ENCODE measurements around the gene DTNA. TPM values are rescaled to one million over a fixed set of nuclear protein-coding genes. Genes with fewer than 3 reads are reported as not detected.

Gene DTNA
- total RNA-seq, 6 experiments from 2014 or later, result 0.58 to 1.2 (median 0.98) TPM

DNA sequence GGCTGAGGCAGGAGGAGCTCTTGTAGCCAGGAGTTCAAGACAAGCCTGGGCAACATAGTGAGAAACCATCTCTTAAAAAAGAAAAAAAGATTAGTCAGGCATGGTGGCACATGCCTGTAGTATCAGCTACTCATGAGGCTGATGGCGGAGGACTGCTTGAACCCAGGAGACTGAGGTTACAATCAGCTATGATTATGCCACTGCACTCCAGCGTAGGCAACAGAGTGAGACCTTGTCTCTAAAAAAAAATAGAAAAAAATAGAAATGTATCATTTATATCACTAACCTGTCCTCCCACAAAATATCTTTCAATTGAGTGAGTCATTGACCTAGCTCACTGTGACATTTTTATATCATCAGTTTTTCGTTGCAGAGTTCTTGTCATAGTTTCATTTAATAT is 152.5 kb downstream of the DTNA start:
- Mint-ChIP-seq H3K27me3 (ENCODE audit: insufficient read depth) (peaks cover 4% of the 10 kb centered on the region), H3K9me3 (no peaks in the 10 kb centered on the region; the same call in 1 of the 2 replicates), H3K27ac (no peak overlapping the region), H3K4me3 (no peak overlapping the region), H3K36me3 (ENCODE audit: low read depth) (no peaks in the 10 kb centered on the region), H3K4me1 (ENCODE audit: low read depth) (peaks cover 5% of the 10 kb centered on the region; the same call in 1 of the 2 replicates)
- no peak for DNase-seq
- TF ChIP-seq, protein P1, sequence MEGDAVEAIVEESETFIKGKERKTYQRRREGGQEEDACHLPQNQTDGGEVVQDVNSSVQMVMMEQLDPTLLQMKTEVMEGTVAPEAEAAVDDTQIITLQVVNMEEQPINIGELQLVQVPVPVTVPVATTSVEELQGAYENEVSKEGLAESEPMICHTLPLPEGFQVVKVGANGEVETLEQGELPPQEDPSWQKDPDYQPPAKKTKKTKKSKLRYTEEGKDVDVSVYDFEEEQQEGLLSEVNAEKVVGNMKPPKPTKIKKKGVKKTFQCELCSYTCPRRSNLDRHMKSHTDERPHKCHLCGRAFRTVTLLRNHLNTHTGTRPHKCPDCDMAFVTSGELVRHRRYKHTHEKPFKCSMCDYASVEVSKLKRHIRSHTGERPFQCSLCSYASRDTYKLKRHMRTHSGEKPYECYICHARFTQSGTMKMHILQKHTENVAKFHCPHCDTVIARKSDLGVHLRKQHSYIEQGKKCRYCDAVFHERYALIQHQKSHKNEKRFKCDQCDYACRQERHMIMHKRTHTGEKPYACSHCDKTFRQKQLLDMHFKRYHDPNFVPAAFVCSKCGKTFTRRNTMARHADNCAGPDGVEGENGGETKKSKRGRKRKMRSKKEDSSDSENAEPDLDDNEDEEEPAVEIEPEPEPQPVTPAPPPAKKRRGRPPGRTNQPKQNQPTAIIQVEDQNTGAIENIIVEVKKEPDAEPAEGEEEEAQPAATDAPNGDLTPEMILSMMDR (IDR thresholded peaks at IDR 0.05), result no peak

DNA sequence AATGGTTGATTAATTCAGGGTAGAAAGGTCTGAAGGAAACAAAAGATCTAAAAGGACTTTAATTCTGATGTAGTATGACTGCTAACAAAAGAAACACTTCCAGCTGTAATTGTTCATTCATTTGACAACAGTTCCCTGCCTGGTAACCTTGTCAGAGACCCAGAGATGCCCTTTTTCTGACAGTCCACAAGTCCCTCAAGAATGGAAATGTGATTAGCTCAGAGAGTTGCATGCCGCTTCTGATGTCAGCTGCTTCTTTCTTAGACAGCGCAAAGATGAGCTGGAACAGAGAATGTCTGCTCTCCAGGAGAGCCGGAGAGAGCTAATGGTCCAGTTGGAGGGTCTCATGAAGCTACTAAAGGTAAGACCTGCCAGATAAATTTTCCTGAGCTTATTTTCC is 153.6 kb downstream of the DTNA start:
- peaks cover under 1% of the 10 kb centered on the region for H3K27me3 Mint-ChIP-seq (ENCODE audit: insufficient read depth)
- DNase-seq, result no peak
- TF ChIP-seq, protein P1 (IDR thresholded peaks at IDR 0.05), result no peak
- no peak overlapping the region for H3K27ac Mint-ChIP-seq
- H3K9me3 Mint-ChIP-seq, result no peaks in the 10 kb centered on the region; the same call in 1 of the 2 replicates
- H3K4me1 Mint-ChIP-seq (ENCODE audit: low read depth), result peaks cover 5% of the 10 kb centered on the region; the same call in 1 of the 2 replicates
- H3K4me3 Mint-ChIP-seq, result no peak overlapping the region
- H3K36me3 Mint-ChIP-seq (ENCODE audit: low read depth), result no peaks in the 10 kb centered on the region

DNA sequence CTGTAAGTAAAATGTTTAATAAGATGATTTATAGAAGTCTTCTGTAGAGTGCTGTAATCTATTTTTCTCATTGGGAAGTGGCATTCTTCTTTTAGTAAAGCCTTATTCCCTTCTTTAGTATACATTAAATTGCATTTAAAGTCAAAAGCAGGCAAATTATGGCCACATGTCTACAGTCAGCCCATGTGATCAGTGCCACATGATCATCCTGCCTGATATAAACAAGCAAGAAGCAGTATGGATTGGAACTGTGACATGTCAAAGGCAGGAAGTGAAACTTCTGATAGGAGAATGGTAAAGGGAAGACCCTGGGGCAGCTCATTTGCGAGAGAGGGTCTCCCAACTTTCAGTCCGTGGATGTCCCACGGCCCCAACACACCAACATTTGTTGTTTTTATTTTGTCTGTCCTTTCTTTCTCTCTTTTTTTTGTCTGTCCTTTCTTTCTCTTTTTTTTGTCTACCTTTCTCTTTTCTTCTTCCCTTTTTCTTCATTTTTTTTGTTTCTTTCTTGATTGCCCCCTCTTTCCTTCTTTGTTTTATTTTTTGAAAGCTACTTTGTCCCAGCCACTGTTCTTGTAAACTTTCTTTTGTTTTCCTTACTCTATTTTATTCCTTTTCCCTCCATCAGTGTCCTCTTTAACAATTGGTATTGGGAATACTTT is 154.9 kb downstream of the DTNA start:
- H3K27ac Mint-ChIP-seq, result no peak overlapping the region
- H3K4me3 Mint-ChIP-seq, result no peak overlapping the region
- no peak for DNase-seq
- no peaks in the 10 kb centered on the region; the same call in 1 of the 2 replicates for H3K9me3 Mint-ChIP-seq
- TF ChIP-seq, protein P1 (IDR thresholded peaks at IDR 0.05), result no peak
- peaks cover 5% of the 10 kb centered on the region; the same call in 1 of the 2 replicates for H3K4me1 Mint-ChIP-seq (ENCODE audit: low read depth)
- no peaks in the 10 kb centered on the region for H3K36me3 Mint-ChIP-seq (ENCODE audit: low read depth)
- no peaks in the 10 kb centered on the region; the same call in none of the 2 replicates for H3K27me3 Mint-ChIP-seq (ENCODE audit: insufficient read depth)

DNA sequence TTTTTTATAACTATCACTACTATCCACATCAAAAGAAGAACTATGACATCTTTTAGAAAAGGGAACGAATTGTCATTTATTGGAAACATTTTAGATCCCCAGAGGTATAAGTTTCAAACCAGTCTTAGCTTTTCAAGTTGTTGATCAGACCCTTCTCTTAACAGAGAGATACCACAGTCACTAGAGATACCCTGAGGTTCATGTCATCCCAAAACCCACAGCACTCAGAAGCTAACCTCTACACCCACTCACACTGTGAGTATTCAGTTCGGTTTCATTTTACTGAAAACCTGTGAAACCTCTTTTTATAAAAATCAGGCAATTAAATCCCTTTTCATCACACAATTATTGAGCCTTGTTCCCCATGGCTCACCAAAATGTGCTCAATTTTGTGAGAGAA is 156.2 kb downstream of the DTNA start:
- H3K27ac Mint-ChIP-seq, result no peak overlapping the region
- H3K9me3 Mint-ChIP-seq, result no peaks in the 10 kb centered on the region
- H3K27me3 Mint-ChIP-seq (ENCODE audit: insufficient read depth), result no peaks in the 10 kb centered on the region; the same call in none of the 2 replicates
- H3K4me3 Mint-ChIP-seq, result no peak overlapping the region
- TF ChIP-seq, protein P1 (IDR thresholded peaks at IDR 0.05), result no peak
- H3K4me1 Mint-ChIP-seq (ENCODE audit: low read depth), result no peaks in the 10 kb centered on the region
- H3K36me3 Mint-ChIP-seq (ENCODE audit: low read depth), result no peaks in the 10 kb centered on the region
- no peak for DNase-seq

DNA sequence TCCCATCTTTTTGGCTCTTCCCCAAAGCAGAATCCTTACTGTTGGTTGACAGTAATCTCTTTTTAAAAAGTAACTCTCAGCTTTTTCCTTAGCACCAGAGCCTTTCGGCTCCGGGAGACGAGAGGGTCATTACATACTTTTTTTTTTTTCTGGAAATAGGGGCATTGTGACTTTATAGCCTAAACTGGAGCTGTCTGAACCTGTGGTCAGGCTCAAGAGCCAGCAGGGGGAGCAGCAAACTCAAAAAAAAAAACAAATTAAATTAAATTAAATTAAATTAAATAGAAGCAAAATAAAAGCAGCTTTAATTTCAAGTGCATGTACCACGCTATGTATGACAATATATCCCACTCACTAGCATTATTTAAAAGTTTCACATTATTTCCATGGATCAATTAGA is 156.6 kb downstream of the DTNA start:
- Mint-ChIP-seq H3K27me3 (ENCODE audit: insufficient read depth) (no peaks in the 10 kb centered on the region; the same call in none of the 2 replicates), H3K4me3 (no peak overlapping the region), H3K36me3 (ENCODE audit: low read depth) (no peaks in the 10 kb centered on the region), H3K27ac (no peak overlapping the region), H3K4me1 (ENCODE audit: low read depth) (no peaks in the 10 kb centered on the region), H3K9me3 (no peaks in the 10 kb centered on the region)
- no peak for DNase-seq
- TF ChIP-seq, protein P1 (IDR thresholded peaks at IDR 0.05), result peak; percentile 82

All from HFFc6 (cell line).